ENCODE measurements around the gene ASAP2.

The ASAP2 gene

DNA sequence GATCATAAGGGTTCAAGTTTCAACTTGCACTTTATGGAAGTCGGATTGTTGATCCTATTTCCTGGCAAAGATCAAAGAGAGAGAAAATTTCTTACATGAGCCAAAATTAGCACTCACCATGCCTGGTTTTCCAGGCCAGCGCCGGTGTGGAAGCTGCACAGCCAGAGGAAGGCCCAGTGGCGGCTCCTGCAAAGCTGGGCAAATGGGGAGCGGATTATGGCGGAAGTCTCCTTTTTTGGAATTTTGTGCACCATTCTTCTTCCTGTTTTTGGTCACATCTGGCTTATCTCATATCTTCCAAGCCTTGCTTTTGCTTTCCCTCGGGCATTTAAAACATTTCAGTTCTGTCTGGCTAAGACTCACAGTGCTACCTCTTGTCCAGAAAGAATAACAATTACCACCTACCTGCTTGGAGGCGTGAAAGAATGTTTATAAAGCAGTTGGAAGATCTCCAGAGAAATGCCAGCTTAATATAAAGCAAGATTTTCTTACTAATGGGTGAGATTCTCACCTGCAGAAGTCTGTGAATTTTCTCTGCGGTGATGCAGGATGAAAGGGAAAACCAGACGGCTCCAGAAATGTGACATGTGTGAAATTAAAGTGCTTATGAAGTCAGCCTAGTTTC, 94.3 kb downstream of the ASAP2 start:
- DNase-seq = no peak
- no peak overlapping the region for H3K4me3 ChIP-seq (ENCODE audit: insufficient read depth, low read depth, low read length, poor library complexity, severe bottlenecking)
- no peaks in the 10 kb centered on the region for H3K36me3 ChIP-seq (ENCODE audit: control insufficient read depth, insufficient read depth, low read length)
- no peaks in the 10 kb centered on the region for H3K4me1 ChIP-seq (ENCODE audit: control insufficient read depth, insufficient read depth, low read length, poor library complexity, severe bottlenecking)
- no peaks in the 10 kb centered on the region for H3K9me3 ChIP-seq (ENCODE audit: control insufficient read depth, low read length)
- H3K27ac ChIP-seq (ENCODE audit: insufficient read depth, low read length, poor library complexity, severe bottlenecking) = no peak overlapping the region
- no peaks in the 10 kb centered on the region for H3K27me3 ChIP-seq (replicated peaks; ENCODE audit: control insufficient read depth, insufficient read depth, low read length, poor library complexity, severe bottlenecking)

- Histone ChIP-seq H3K4me3 (ENCODE audit: insufficient read depth, low read depth, low read length, poor library complexity, severe bottlenecking) (no peak overlapping the region), H3K36me3 (ENCODE audit: control insufficient read depth, insufficient read depth, low read length) (no peaks in the 10 kb centered on the region), H3K27me3 (replicated peaks; ENCODE audit: control insufficient read depth, insufficient read depth, low read length, poor library complexity, severe bottlenecking) (no peaks in the 10 kb centered on the region), H3K4me1 (ENCODE audit: control insufficient read depth, insufficient read depth, low read length, poor library complexity, severe bottlenecking) (no peaks in the 10 kb centered on the region), H3K9me3 (ENCODE audit: control insufficient read depth, low read length) (no peaks in the 10 kb centered on the region), H3K27ac (ENCODE audit: insufficient read depth, low read length, poor library complexity, severe bottlenecking) (no peak overlapping the region)
- no peak for DNase-seq
These were observed 96.1 kb downstream of the ASAP2 start for GRCh38 chr2:9302755-9303154.

DNA sequence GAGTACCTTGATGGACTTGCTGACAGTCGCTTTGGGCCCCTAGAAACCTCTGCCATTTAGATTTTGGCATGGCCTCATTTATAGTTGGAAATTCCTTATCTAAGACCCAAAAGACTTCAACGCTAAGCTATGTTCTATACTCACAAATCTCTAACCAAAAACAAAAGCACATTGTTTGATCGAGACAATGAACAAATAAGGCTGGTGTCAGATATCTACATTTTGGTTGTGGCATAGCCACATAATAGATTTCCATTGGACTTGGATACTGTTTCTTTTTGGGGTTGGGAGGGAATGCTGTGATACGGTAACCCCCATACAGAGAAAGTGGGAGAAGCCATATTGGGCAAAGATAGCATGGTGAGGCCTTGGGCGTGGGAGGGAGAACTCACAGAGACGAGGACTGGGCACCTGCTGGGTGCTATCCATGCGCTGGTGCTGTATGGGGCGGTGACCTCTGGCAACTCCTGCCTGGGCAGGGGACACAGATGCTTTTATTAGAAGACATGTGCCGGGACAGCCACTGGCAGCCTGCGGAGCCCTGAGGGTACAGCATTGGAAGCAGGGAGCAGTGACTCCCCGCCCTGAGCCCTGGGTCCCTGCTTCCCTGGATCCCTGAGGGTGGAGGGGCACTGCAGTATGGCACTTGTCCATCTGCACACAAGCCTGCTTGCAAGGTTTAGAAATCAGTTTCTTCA, 97.1 kb downstream of the ASAP2 start:
- no peaks in the 10 kb centered on the region for H3K4me1 ChIP-seq (ENCODE audit: control insufficient read depth, insufficient read depth, low read length, poor library complexity, severe bottlenecking)

DNA sequence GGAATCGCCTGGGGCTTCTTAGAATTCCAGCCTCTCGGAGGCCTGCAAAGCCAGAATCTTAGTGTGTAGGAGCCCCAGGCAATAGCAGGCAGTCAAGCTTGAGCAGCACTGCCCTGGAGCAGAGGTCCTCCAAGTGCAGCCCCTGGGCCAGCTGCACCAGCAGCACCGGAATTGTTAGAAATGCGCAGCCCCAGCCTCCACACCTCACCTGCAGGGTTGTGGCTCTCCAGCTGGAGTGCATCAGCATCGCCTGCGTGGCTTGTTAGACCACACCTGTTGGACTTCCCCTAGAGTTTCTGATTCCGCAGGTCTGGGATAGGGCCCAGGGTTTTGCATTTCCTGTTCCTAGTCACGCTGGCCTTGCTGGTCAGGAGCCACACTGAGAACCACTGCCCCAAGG, 100.3 kb downstream of the ASAP2 start:
- no peak overlapping the region for H3K4me3 ChIP-seq (ENCODE audit: insufficient read depth, low read depth, low read length, poor library complexity, severe bottlenecking)
- no peaks in the 10 kb centered on the region for H3K4me1 ChIP-seq (ENCODE audit: control insufficient read depth, insufficient read depth, low read length, poor library complexity, severe bottlenecking)

More for the DNA sequence above, 97.1 kb downstream of the ASAP2 start:
- H3K4me3 ChIP-seq (ENCODE audit: insufficient read depth, low read depth, low read length, poor library complexity, severe bottlenecking) = no peak overlapping the region
- DNase-seq = no peak
- no peak overlapping the region for H3K27ac ChIP-seq (ENCODE audit: insufficient read depth, low read length, poor library complexity, severe bottlenecking)
- H3K27me3 ChIP-seq (replicated peaks; ENCODE audit: control insufficient read depth, insufficient read depth, low read length, poor library complexity, severe bottlenecking) = no peaks in the 10 kb centered on the region
- no peaks in the 10 kb centered on the region for H3K9me3 ChIP-seq (ENCODE audit: control insufficient read depth, low read length)
- H3K36me3 ChIP-seq (ENCODE audit: control insufficient read depth, insufficient read depth, low read length) = no peaks in the 10 kb centered on the region

DNA sequence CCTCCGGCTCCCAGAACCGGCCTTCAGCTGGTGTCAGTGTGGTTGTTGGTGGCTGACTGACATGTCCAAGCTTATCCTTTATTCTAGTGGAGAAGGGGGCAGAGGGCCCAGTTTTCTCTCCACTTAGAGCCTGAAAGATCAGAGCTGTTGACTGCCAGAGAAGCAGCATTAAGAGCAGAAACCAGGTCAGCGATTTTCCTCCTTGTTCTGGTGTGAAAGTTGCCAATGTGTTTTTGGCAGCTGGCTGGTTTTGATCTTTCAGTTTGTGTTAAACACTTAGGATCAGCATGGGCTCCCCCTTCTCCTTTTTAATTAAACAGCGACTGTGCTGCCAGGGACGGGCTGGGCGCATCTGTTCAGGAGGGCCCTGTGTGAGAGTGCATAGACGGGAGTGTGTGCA, 100.9 kb downstream of the ASAP2 start:
- no peaks in the 10 kb centered on the region for H3K27me3 ChIP-seq (replicated peaks; ENCODE audit: control insufficient read depth, insufficient read depth, low read length, poor library complexity, severe bottlenecking)
- H3K27ac ChIP-seq (ENCODE audit: insufficient read depth, low read length, poor library complexity, severe bottlenecking) = no peak overlapping the region
- H3K4me1 ChIP-seq (ENCODE audit: control insufficient read depth, insufficient read depth, low read length, poor library complexity, severe bottlenecking) = no peaks in the 10 kb centered on the region
- DNase-seq = no peak
- no peaks in the 10 kb centered on the region for H3K36me3 ChIP-seq (ENCODE audit: control insufficient read depth, insufficient read depth, low read length)
- no peak overlapping the region for H3K4me3 ChIP-seq (ENCODE audit: insufficient read depth, low read depth, low read length, poor library complexity, severe bottlenecking)
- no peaks in the 10 kb centered on the region for H3K9me3 ChIP-seq (ENCODE audit: control insufficient read depth, low read length)

More for the DNA sequence above, 100.3 kb downstream of the ASAP2 start:
- no peaks in the 10 kb centered on the region for H3K9me3 ChIP-seq (ENCODE audit: control insufficient read depth, low read length)
- H3K27ac ChIP-seq (ENCODE audit: insufficient read depth, low read length, poor library complexity, severe bottlenecking) = no peak overlapping the region
- no peaks in the 10 kb centered on the region for H3K27me3 ChIP-seq (replicated peaks; ENCODE audit: control insufficient read depth, insufficient read depth, low read length, poor library complexity, severe bottlenecking)
- no peaks in the 10 kb centered on the region for H3K36me3 ChIP-seq (ENCODE audit: control insufficient read depth, insufficient read depth, low read length)
- no peak for DNase-seq

DNA sequence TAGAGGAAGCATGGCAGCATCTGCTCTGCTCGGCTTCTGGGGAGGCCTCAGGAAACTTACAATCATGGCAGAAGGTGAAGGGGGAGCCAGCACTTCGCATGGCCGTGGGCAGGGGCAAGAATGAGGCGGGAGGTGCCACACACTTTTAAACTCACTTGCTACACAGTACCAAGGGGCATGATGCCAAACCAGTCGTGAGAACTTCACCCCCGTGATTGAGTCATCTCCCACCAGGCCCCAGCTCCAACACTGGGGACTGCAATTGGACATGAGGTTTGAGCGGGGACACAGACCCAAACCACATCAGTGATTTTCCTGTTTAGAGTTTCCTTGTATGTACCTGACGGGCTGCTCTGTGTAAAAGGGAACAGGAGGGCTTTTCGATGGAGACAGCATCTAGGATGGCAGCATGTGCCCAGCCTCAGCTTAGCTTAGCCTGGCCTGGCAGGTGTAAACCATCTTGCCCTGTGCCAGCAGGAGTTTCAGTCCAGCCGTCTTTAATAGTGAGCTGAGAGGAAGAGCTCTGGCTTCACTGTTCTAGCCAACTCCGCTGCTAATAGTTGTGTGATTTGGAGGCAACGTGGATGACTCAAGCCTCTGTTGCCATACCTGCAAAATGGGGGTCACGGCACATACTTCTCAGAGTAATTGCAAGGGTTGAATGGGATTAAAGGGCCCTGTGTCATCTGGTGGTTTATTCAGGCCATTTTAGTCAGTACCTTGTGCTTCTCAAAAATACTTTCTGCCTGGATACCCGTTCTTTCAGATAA, 101.8 kb downstream of the ASAP2 start:
- H3K4me1 ChIP-seq (ENCODE audit: control insufficient read depth, insufficient read depth, low read length, poor library complexity, severe bottlenecking) = no peaks in the 10 kb centered on the region
- H3K36me3 ChIP-seq (ENCODE audit: control insufficient read depth, insufficient read depth, low read length) = no peaks in the 10 kb centered on the region
- no peak overlapping the region for H3K4me3 ChIP-seq (ENCODE audit: insufficient read depth, low read depth, low read length, poor library complexity, severe bottlenecking)
- H3K27ac ChIP-seq (ENCODE audit: insufficient read depth, low read length, poor library complexity, severe bottlenecking) = no peak overlapping the region
- no peak for DNase-seq
- no peaks in the 10 kb centered on the region for H3K9me3 ChIP-seq (ENCODE audit: control insufficient read depth, low read length)
- H3K27me3 ChIP-seq (replicated peaks; ENCODE audit: control insufficient read depth, insufficient read depth, low read length, poor library complexity, severe bottlenecking) = no peaks in the 10 kb centered on the region

GRCh38 chr2:9309147-9309546, 102.5 kb downstream of the ASAP2 start:
- no peaks in the 10 kb centered on the region for H3K4me1 ChIP-seq (ENCODE audit: control insufficient read depth, insufficient read depth, low read length, poor library complexity, severe bottlenecking)

DNA sequence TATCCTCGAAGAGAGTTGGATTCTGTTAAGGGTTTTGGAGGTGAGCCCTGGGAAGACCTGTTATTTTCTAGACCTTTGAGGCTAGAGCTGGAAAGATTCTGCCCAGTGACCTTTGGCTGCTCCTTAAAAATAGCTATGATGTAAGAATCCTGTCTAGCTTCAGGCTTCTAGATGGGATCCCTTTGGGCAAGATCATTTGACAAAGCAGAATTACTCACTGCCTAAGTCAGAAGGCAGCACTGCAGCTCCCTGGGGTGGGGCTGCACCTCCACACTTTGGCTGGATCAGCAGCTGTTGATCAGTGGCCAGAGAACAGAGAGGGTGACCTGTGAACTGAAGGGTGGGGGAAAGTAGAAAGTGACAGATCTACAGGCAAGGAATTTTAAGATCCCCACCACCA, 103.8 kb downstream of the ASAP2 start:
- no peaks in the 10 kb centered on the region for H3K4me1 ChIP-seq (ENCODE audit: control insufficient read depth, insufficient read depth, low read length, poor library complexity, severe bottlenecking)
- no peak for DNase-seq
- no peaks in the 10 kb centered on the region for H3K27me3 ChIP-seq (replicated peaks; ENCODE audit: control insufficient read depth, insufficient read depth, low read length, poor library complexity, severe bottlenecking)
- H3K9me3 ChIP-seq (ENCODE audit: control insufficient read depth, low read length) = no peaks in the 10 kb centered on the region
- no peaks in the 10 kb centered on the region for H3K36me3 ChIP-seq (ENCODE audit: control insufficient read depth, insufficient read depth, low read length)
- no peak overlapping the region for H3K4me3 ChIP-seq (ENCODE audit: insufficient read depth, low read depth, low read length, poor library complexity, severe bottlenecking)
- no peak overlapping the region for H3K27ac ChIP-seq (ENCODE audit: insufficient read depth, low read length, poor library complexity, severe bottlenecking)

More at GRCh38 chr2:9309147-9309546, 102.5 kb downstream of the ASAP2 start:
- Histone ChIP-seq H3K4me3 (ENCODE audit: insufficient read depth, low read depth, low read length, poor library complexity, severe bottlenecking) (no peak overlapping the region), H3K27ac (ENCODE audit: insufficient read depth, low read length, poor library complexity, severe bottlenecking) (no peak overlapping the region), H3K27me3 (replicated peaks; ENCODE audit: control insufficient read depth, insufficient read depth, low read length, poor library complexity, severe bottlenecking) (no peaks in the 10 kb centered on the region), H3K9me3 (ENCODE audit: control insufficient read depth, low read length) (no peaks in the 10 kb centered on the region), H3K36me3 (ENCODE audit: control insufficient read depth, insufficient read depth, low read length) (no peaks in the 10 kb centered on the region)
- no peak for DNase-seq

DNA sequence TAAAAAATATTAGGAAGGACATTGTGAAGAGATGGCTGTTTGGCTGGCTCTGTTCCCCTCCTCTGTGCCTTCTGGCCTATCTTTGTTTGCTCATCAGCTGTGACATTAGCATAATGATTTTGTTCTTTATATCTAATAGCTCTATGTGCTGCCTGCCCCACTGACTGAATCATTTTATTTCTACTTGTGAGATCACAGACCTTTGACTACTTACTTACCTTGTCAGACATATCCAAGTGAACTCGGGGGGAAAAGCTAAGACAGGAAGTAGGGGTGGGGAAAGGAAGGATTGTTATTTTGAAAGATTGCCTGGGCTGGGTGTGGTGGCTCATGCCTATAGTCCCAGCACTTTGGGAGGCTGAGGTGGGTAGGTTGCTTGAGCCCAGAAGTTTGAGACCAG, 104.2 kb downstream of the ASAP2 start:
- Histone ChIP-seq H3K4me3 (ENCODE audit: insufficient read depth, low read depth, low read length, poor library complexity, severe bottlenecking) (no peak overlapping the region), H3K27me3 (replicated peaks; ENCODE audit: control insufficient read depth, insufficient read depth, low read length, poor library complexity, severe bottlenecking) (no peaks in the 10 kb centered on the region), H3K36me3 (ENCODE audit: control insufficient read depth, insufficient read depth, low read length) (no peaks in the 10 kb centered on the region), H3K4me1 (ENCODE audit: control insufficient read depth, insufficient read depth, low read length, poor library complexity, severe bottlenecking) (no peaks in the 10 kb centered on the region), H3K27ac (ENCODE audit: insufficient read depth, low read length, poor library complexity, severe bottlenecking) (no peak overlapping the region), H3K9me3 (ENCODE audit: control insufficient read depth, low read length) (no peaks in the 10 kb centered on the region)
- no peak for DNase-seq

DNA sequence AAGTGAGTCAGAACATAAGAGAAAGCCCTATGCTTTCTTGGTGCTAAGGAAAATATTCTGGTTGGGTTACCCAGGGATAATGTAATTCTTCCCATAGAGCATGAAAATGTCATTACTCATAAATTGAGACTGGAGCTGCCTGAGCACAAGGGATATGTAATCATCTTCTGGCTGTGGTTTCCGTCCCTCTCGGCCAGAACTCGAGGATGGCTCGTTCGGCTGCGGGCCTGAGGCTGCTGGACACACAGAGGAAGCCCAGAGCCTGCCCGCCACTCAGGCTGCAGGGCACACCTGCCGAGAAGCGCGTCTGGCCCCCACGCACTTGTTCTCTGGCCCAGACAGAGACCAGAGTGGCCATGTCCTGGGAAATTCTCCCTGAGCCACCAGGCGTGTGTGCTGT, 104.9 kb downstream of the ASAP2 start:
- Histone ChIP-seq H3K9me3 (ENCODE audit: control insufficient read depth, low read length) (no peaks in the 10 kb centered on the region), H3K27me3 (replicated peaks; ENCODE audit: control insufficient read depth, insufficient read depth, low read length, poor library complexity, severe bottlenecking) (no peaks in the 10 kb centered on the region), H3K36me3 (ENCODE audit: control insufficient read depth, insufficient read depth, low read length) (no peaks in the 10 kb centered on the region), H3K4me1 (ENCODE audit: control insufficient read depth, insufficient read depth, low read length, poor library complexity, severe bottlenecking) (no peaks in the 10 kb centered on the region), H3K27ac (ENCODE audit: insufficient read depth, low read length, poor library complexity, severe bottlenecking) (no peak overlapping the region), H3K4me3 (ENCODE audit: insufficient read depth, low read depth, low read length, poor library complexity, severe bottlenecking) (no peak overlapping the region)
- DNase-seq = no peak

Measured in effector memory CD4-positive, alpha-beta T cell (primary cell).